OCI-LY1 (cell line): ENCODE data around the gene CEP162.

Experiments used
- CTCF ChIP-seq: fragments of 200-600 bp; sonication (generic), shearing (Covaris generic); IDR thresholded peaks from 2 replicates; pipeline ENCODE4 v1.5.1; 2017; ENCODE audit warnings: mild to moderate bottlenecking, antibody characterized with exemption, low read length, moderate library complexity, mixed read lengths
- EZH2 ChIP-seq: fragments of 200-600 bp; sonication (generic), shearing (Covaris generic); IDR thresholded peaks from 2 replicates; pipeline ENCODE4 v1.8.0; 2017; ENCODE audit warnings: borderline replicate concordance, mixed run types, mild to moderate bottlenecking, antibody characterized with exemption, low read length, moderate library complexity, mixed read lengths

DNA sequence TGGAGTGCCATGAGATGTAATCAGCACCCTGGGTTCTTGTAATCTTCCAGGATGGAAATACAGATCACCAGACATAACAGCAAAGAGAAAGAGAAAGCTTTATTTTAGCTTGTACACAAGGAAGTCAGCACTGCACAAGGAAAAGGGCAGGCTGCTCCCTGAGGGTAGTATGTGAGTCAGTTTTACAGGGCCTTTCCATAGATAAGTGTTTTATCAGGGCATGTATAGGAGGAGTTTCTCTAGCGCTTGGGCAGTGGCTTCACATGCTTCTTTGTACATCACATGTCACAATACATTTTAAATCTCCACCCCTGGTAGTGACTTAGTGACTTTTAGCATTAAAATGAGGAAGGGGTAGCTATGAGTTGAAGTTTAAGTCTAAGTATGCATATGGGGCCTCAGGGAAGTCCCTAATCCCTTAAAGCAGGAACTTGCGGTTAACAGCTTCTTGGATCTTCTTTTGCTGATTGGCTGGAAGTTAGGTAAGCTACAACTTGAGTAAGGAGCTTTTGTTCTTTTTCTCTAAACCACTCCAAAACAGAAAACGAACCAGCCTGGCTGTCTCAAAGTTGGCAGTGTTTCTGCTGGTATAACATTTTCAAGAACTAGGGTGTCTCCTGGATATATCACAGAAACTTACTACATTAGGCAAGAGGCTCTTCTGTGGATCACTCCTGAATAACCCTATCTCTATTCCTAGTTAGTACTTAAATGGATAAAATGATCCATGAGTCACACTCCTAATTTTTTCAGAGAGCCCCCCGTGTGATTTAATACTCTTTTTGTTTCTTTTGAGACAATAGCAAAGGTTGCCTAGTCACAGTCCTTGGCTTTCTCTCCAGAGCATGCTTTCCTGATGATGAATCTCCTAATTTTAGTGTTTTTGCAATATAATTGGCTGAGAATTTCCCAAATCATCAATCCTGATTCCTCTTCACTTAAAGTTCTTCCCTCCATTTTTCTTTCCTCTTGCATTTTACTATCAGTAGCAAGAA is 133.7 kb downstream of the CEP162 start:
- TF ChIP-seq CTCF (no peak), EZH2 (no peak)
